Stimulated activated CD4-positive, alpha-beta T cell treated with anti-CD3 and anti-CD28 coated beads, Interleukin-12 subunit alpha, Interleukin-12 subunit beta, amount 100 ng/mL, for 48 hours (primary cell): ENCODE results near the gene ATP2B2.
A peak's percentile ranks its signal among the peaks of the same experiment; 100 is the strongest.
"Not testable (repeated sequence)": the region's sequence is repeated elsewhere in the genome, so short reads cannot be mapped to it uniquely, and the experiment has no call there.

Source experiments
- DNase-seq, 3 donors: peaks; one replicate each; pipeline ENCODE4 v3.0.0-alpha.2; 2020; ENCODE audit warnings: low read depth in 2 of 3, low spot score in 1 of 3

The ATP2B2 gene

DNA sequence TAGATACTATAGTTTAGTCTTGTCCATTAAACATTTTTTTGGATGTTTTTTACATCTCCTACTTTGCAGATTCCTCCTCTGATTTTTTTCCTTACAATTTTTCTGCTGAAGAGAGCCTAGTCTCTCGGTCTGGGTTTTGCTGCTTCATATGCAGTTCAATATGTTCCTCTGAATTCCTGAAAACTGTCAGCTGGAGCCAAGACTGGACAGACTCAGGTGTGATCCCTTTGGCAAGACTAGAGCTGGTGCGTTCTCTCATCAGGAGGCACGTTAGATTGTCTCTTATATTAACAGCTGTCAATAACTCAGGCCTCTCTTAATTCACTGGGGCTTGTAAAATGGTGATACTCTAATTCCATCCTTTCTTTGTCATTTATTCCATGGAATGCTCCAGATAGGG lies 199.2 kb downstream of the ATP2B2 start:
- no peak for DNase-seq

DNA sequence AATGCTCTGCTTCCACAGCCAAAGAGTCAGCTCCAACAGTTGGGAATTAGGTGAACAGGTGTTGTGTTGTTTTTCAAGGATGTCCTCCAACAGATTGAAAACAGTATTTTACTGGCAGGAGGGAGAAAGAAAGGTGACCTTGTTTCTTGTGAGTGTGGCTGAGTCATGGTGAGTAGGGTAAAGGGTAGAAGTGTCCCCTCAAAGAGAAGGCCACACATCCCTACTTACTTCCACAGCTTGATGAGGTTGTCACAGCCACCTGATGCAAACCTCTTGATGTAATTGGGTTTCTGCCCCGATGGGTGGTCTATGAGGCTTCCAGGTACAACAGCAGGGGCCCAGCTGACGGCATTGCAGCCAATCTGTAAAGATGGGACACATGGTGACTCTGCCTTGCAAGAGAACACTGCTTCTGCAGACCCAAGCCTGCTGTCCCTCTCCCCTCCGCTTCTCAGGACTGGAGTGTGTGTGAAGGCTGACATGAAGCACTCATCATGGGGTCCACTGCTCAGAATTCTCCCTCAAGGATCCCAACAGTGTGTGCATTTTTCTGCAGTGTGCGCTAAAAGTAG lies 200.0 kb downstream of the ATP2B2 start:
- DNase-seq = no peak

- DNase-seq = no peak
These were observed 200.5 kb downstream of the ATP2B2 start for GRCh38 chr3:10304905-10305304.

GRCh38 chr3:10303785-10304184 lies 201.6 kb downstream of the ATP2B2 start:
- DNase-seq = no peak

DNA sequence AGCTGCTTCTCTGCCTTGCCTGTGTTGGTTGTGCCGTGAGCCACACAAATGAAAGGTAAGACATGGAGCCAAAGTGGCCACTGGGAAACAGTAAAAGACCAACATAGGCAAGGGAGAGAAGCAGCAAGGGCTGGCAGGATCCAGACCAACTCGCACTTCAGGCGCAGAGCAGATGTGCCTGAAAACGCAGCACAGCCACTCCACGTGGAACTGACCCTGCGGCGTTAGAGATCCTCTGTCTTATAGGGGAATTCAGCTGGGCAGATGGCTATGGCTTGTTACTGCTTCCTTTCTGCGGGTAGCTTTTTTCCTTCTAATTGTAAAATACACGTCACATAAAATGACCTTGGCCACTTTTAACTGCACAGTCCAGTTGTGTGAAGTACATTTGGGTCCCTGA lies 202.3 kb downstream of the ATP2B2 start:
- no peak for DNase-seq

- DNase-seq = no peak
These were observed 205.3 kb downstream of the ATP2B2 start for GRCh38 chr3:10300087-10300486.

DNA sequence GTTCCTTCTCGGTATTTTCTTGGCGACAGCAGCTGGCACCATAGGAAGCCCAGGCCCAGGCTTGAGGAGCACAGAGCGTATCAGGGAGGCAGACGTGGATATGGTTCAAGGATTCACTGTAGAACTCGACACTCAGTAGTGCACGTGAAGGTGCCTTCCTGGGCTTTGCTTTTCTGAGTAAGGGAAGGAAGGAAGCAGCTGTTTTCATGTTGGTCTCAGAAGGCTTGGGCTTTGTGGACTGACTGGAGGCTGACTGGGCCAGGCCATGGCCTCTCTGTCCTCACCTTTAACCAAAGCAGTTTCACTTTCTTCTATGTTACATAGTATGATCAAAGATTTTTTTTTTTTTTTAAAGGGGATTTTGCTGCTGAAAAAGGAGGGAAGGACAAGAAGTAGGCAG lies 205.7 kb downstream of the ATP2B2 start:
- no peak for DNase-seq

GRCh38 chr3:10299175-10299574 lies 206.2 kb downstream of the ATP2B2 start:
- no peak for DNase-seq

- DNase-seq = not testable (repeated sequence)
These were observed 207.3 kb downstream of the ATP2B2 start for GRCh38 chr3:10298064-10298463.

DNA sequence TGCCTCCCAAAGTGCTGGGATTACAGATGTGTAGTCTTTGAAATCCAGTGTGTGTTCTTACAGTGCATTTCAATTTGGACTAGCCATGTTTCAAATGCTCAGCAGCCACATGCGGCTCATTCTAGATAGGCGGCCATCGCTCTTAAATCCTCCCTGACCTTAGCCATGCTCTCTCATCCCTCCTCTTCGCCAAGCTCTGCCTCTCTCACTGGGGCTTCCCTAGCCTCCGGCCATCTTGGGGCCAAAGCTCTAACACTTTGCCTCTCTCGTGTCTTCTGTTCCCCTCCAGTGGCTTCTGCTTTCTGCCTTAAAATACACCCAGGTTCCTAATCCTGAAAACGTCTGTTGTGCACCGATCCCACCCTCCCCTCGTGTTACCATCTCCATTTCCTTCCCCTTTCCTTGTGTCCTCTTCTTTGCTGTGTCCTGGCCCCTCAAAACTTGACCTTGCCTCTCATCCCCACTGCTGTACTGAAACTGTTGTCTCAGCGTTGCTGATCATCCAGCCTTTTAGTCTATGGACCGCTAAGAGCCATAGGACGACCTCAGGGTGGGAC lies 211.3 kb downstream of the ATP2B2 start:
- DNase-seq = no peak

GRCh38 chr3:10292505-10293419 lies 212.6 kb downstream of the ATP2B2 start, which contains the start of gene GHRL:
Gene GHRL (minus strand): TSS chr3:10292947. CDS start chr3:10290180, 2,767 bp downstream.
- DNase-seq = no peak

- DNase-seq = no peak
These were observed 213.7 kb downstream of the ATP2B2 start for GRCh38 chr3:10291641-10292040.

DNA sequence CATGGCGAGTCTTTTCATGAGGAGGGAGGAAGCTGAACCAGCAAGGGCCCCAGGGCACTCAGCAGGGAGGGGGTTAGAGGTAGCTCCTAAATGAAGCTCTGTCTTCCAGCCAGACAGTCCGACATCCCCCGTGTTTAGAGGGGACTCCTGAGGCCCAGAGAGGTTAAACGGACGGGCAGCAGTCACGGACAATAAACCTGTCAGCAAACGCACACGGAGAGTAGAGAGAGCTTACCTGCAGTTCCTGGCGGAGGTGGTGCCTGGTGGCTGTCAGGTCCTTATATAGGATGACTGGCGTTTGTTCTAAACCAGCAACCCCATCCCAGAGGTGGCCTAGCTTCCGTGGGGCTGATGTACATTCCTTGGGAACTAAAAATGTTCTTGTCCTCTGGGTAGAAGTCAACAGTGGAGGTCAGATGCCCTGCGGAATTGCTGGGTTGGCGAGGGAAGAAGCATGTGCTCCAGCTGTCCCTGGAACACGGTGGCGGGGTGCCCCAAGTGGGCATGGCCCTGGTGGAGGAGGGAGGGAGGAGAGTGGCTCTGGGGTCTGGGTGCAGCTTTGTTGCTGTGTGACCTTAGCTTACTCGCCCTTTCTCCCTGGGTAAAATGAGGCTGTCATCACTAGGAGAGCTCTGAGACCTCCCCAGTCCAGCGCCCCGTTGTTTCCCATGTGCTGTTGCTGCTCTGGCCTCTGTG lies 214.8 kb downstream of the ATP2B2 start:
- DNase-seq = no peak

- DNase-seq = no peak
These were observed 215.5 kb downstream of the ATP2B2 start for GRCh38 chr3:10289787-10290355.

GRCh38 chr3:10289077-10289476 lies 216.3 kb downstream of the ATP2B2 start:
- DNase-seq = no peak

GRCh38 chr3:10288575-10288960 lies 216.8 kb downstream of the ATP2B2 start:
- no peak for DNase-seq

DNA sequence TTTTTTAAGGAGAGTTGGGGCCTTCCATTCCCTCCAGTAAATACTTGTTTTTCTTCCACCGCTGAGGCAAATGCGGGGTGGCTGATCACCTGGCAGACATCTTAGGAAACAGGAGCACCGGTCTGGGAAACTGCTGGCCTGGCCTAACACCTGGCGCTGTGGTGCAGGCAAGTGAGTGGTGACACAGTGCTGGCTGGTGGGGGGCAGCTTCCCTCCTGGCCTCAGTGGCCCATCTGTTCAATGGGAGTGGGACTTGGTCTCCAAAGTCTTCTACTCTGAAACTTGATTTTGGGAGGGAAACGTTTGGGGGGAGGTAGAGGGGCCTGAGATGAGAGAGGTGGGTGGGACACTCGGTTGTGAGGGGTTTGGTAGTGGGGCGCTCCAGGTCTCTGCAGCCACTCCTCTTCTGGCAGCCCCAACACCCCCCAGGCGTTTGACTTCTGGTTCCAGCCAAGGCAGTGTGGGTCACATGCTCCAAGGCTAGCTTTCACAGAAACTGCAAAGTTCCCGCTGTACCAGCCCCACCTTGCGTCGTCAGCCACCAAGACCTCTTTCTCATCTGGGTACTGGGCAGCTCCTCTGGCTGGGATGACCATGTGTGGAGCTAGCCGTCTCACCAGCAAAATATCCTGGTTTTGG lies 217.3 kb downstream of the ATP2B2 start:
- DNase-seq = no peak

GRCh38 chr3:10286596-10287295 lies 218.6 kb downstream of the ATP2B2 start:
- DNase-seq = peak in 1 of 3 donors; percentile 50

DNA sequence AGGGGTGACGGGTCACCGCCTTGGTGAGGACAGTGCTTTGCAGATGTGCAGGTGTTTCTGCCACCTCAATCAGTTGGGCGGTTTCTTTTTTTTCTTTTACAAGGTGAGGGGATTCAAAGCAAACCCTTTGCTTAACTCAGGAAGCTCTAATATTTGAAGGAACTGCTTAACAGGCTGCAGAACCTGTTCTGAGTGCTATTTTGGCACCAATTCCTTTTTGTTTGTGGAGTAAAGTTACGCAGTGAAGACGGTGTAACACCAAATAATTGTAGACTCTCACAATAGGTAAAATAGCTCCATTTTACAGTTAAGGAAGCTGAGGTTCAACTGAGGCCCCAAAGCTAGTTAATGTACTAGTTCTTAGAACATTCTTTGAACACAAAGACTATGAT lies 219.3 kb downstream of the ATP2B2 start:
- DNase-seq = no peak
